ENCODE results near the gene TTC28. TPM values are rescaled to one million over a fixed set of nuclear protein-coding genes. Genes with fewer than 3 reads are reported as not detected.

TTC28 gene
- total and polyA plus RNA-seq, 7 donors: 1.2 to 12.1 (median 3.5) TPM

DNA sequence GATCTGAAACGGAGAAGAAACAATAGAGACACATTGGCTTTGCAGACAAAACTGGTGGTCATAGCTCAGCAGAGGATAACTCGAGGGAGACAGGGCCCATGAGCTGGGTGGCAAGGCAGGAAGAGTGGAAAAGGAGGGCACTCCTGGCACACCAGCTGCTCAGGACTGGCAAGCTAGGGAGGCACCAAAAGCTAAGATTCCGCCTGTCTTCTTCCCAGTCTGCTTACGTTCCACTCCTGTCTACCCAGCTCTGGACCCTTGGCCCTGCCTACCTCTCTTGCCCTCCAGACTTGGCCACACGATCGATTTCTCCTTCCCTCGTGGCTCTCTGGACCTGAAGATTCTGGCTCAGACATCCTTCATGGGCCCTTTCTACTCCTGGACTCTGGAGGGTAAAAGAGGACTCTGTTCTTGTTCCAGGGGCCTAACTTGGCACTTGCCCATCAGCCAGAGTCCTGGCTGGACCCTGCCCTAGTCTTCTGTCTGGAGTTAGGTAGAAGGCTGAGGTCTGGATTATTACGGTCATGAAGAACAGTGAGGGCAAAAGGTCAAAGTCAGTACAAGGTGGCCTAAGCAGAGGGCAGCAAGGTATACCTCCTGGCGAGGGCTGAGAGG lies 645.4 kb downstream of the TTC28 start:
- no peaks in the 10 kb centered on the region for H3K36me3 ChIP-seq (ENCODE audit: insufficient read depth in 1 of 2, low read depth in 1 of 2)
- ATAC-seq (peak in 2 of 4 donors; percentile 2 to 40), DNase-seq (no peak)
- H3K27ac ChIP-seq: peak overlapping the region; percentile 82
- H3K4me1 ChIP-seq: peaks cover 51% of the 10 kb centered on the region
- no peak overlapping the region for H3K4me3 ChIP-seq
- no peaks in the 10 kb centered on the region for H3K9me3 ChIP-seq
- intact Hi-C loops (cut with DNase I): no loop called here
- WGBS, 3 donors: 38 to 59% (median 41%) methylated on average over 9 of the region's 9 CpGs
- no peaks in the 10 kb centered on the region for H3K27me3 ChIP-seq (ENCODE audit: insufficient read depth in 3 of 3, low read length in 2 of 3)
- TF ChIP-seq, protein P1, sequence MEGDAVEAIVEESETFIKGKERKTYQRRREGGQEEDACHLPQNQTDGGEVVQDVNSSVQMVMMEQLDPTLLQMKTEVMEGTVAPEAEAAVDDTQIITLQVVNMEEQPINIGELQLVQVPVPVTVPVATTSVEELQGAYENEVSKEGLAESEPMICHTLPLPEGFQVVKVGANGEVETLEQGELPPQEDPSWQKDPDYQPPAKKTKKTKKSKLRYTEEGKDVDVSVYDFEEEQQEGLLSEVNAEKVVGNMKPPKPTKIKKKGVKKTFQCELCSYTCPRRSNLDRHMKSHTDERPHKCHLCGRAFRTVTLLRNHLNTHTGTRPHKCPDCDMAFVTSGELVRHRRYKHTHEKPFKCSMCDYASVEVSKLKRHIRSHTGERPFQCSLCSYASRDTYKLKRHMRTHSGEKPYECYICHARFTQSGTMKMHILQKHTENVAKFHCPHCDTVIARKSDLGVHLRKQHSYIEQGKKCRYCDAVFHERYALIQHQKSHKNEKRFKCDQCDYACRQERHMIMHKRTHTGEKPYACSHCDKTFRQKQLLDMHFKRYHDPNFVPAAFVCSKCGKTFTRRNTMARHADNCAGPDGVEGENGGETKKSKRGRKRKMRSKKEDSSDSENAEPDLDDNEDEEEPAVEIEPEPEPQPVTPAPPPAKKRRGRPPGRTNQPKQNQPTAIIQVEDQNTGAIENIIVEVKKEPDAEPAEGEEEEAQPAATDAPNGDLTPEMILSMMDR (IDR thresholded peaks at IDR 0.05): no peak

DNA sequence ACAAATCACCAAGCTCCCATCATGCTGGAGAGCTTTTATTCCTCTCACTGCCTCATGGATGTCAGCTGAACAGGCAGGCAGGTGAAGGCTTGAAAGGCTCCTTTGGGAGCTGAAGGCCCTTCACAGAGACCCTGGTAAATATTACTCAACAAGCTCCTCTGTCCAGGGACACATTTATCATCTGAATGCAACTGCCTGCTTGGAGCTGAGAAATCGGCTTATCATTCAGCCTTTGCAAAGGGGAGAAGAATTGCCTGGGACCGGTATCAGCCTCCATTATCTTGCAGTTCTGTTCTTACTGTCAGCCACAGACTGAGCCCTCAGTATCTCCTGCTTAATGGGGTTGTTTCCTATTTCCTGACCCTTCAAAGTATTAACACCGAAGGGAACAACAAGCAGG lies 646.8 kb downstream of the TTC28 start:
- H3K9me3 ChIP-seq: no peaks in the 10 kb centered on the region
- H3K36me3 ChIP-seq (ENCODE audit: insufficient read depth in 1 of 2, low read depth in 1 of 2): no peaks in the 10 kb centered on the region
- DNase-seq: no peak
- no peak overlapping the region for H3K27ac ChIP-seq
- no peak overlapping the region for H3K4me3 ChIP-seq
- intact Hi-C loops (cut with DNase I): no loop called here
- no peak for ATAC-seq
- TF ChIP-seq, protein P1 (IDR thresholded peaks at IDR 0.05): no peak
- WGBS, 3 donors: 83 to 85% (median 85%) methylated on average over 3 of the region's 3 CpGs
- no peaks in the 10 kb centered on the region for H3K27me3 ChIP-seq (ENCODE audit: insufficient read depth in 3 of 3, low read length in 2 of 3)
- peaks cover 65% of the 10 kb centered on the region for H3K4me1 ChIP-seq

DNA sequence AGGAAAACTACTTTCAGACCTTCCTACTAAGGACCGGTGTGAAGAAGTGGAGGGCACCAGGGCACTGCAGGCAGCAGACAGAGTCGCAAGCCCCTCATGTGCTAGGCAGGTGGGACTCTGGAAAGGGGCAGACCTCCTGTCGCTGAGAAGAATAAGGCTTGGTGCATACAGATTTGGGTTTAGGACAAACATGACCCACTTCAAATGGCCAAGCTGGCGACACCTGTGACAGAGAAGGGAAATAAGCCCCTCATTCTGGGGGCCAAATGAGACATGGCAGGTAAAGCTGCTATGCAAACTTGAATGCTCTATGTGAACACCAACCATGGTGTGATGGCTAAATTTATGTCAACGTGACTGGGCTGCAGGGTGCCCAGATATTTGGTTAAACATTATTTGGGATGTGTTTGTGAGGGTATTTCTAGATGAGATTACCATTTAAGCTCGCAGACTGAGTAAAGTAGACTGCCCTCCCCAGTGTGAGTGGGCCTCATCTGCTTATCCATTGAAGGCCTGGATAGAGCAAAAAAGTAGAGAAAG lies 648.2 kb downstream of the TTC28 start:
- no peaks in the 10 kb centered on the region for H3K27me3 ChIP-seq (ENCODE audit: insufficient read depth in 3 of 3, low read length in 2 of 3)
- H3K36me3 ChIP-seq (ENCODE audit: insufficient read depth in 1 of 2, low read depth in 1 of 2): no peaks in the 10 kb centered on the region
- DNase-seq (no peak), ATAC-seq (no peak)
- TF ChIP-seq, protein P1 (IDR thresholded peaks at IDR 0.05): no peak
- H3K9me3 ChIP-seq: no peaks in the 10 kb centered on the region
- peaks cover 79% of the 10 kb centered on the region for H3K4me1 ChIP-seq
- 97 to 99% (median 97%) methylated on average over 6 of the region's 6 CpGs for WGBS, 3 donors
- intact Hi-C loops (cut with DNase I): no loop called here
- no peak overlapping the region for H3K4me3 ChIP-seq
- no peak overlapping the region for H3K27ac ChIP-seq

DNA sequence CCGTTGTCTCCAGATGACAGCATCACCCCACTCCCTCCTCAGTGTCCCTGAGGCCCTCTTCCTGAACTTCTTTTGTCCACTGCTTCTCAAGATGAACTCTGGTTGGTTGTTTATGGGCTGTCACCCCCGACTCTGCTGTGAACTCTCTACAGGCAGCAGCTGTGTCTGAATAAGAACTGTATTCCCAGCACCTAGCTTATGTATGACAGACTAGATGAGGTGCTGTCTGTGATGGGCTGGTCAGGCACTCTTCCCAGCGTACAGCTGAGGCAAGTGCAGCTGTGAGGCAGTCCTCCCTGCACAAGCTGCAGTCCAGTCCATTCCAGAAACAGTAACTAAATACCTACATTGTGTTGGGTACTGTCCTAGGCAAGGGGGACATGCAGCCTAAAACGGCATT lies 649.2 kb downstream of the TTC28 start:
- Histone ChIP-seq H3K4me3 (no peak overlapping the region), H3K27ac (no peak overlapping the region), H3K9me3 (no peaks in the 10 kb centered on the region), H3K27me3 (ENCODE audit: insufficient read depth in 3 of 3, low read length in 2 of 3) (no peaks in the 10 kb centered on the region), H3K4me1 (peaks cover 84% of the 10 kb centered on the region), H3K36me3 (ENCODE audit: insufficient read depth in 1 of 2, low read depth in 1 of 2) (no peaks in the 10 kb centered on the region)
- ATAC-seq: no peak
- no peak for DNase-seq
- intact Hi-C loops (cut with DNase I): no loop called here
- TF ChIP-seq, protein P1 (IDR thresholded peaks at IDR 0.05): no peak
- WGBS, 3 donors: 59 to 62% (median 59%) methylated on average over 4 of the region's 4 CpGs

DNA sequence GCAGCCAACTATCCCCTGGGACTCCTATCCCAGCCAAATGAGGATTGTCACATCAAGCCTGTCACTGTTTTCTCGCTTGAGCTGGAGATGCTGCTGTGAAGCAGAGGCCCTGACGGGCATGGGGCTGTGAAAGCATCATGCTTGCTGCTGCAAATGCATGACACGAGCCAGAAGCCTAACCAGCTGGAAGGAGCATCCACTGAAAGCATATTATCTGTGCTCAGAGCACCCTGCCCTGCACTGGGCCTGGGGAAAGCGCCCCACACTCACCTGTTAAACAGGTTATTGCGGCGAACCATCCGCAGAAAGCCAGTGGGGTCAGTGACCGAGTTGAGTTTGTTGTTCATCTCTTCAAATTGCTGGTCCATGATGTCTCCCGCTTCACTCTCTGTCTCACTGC lies 649.7 kb downstream of the TTC28 start:
- Histone ChIP-seq H3K9me3 (no peaks in the 10 kb centered on the region), H3K27me3 (ENCODE audit: insufficient read depth in 3 of 3, low read length in 2 of 3) (no peaks in the 10 kb centered on the region), H3K4me3 (no peak overlapping the region), H3K27ac (peak overlapping the region; percentile 26), H3K36me3 (ENCODE audit: insufficient read depth in 1 of 2, low read depth in 1 of 2) (no peaks in the 10 kb centered on the region), H3K4me1 (peaks cover 84% of the 10 kb centered on the region)
- ATAC-seq: no peak
- no peak for DNase-seq
- WGBS, 3 donors: 70 to 74% (median 71%) methylated on average over 9 of the region's 9 CpGs
- TF ChIP-seq, protein P1 (IDR thresholded peaks at IDR 0.05): no peak
- intact Hi-C loops (cut with DNase I): loop anchor here (10.0 kb wide), 2 partner anchors 85 to 565 kb away; no protein-coding TSS in a partner anchor

Measured in psoas muscle (tissue), 8 donors.